Left colon (tissue), 2 donors: ENCODE data around the gene TBXAS1. TPM values are rescaled to one million over a fixed set of nuclear protein-coding genes. Genes with fewer than 3 reads are reported as not detected.

Experiments used
- ATAC-seq: fragments of 200-7000 bp; cut with Tn5 transposase; one replicate; pipeline ENCODE4 v1.9.1; 2020; ENCODE audit warnings: mild to moderate bottlenecking, moderate library complexity
- DNase-seq, 2 donors: peaks; one replicate each; pipeline ENCODE4 v3.0.0-alpha.2; 2020
- intact Hi-C, 2 donors: fragments of 100-400 bp; cut with DNase I in 1 of 2; cut with micrococcal nuclease in 1 of 2; formaldehyde crosslinking; loops; one replicate each; pipeline versions ENCODE4 v1.11.2 to v1.14.0; 2022; cut with DNase I, micrococcal nuclease
- total RNA-seq, 2 donors: library from RNA; stranded (reverse); fragmentation: NEBNext Ultra II Directional; extraction: Animal tissue kit (Norgen Biotek cat#: 25700); gene quantifications; one replicate each; pipeline ENCODE4 v1.2.1, GENCODE V29; 2021
- donor health status: DM: no; HTN: no; CAD: no.
- donor health status: DM: yes; HTN: yes; CAD: no.

Gene TBXAS1
- total RNA-seq, 2 donors from 2014 or later, result 8.4 to 10.3 TPM

DNA sequence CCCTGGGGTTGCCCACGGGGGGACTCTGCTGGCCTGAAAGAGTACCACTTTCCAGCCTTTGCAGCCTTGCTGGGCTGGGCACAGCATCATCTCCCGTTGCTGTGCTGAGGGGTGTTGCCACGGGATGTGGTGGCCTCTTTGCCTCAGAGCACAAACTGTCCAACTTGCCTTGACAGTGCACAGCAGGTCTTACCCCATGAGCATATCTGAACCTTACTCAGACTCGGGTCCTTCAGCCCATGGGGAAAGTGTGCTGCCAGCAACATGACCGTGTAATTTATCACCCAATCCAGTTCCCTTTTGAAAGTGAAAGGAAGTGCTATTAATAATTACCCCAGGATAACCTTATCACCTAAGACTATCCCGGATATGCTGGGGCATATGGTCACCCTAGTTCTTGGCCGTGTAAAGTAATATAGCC lies 46.8 kb downstream of the TBXAS1 start:
- intact Hi-C loops, result no loop called here
- ATAC-seq (no peak), DNase-seq (no peak)

DNA sequence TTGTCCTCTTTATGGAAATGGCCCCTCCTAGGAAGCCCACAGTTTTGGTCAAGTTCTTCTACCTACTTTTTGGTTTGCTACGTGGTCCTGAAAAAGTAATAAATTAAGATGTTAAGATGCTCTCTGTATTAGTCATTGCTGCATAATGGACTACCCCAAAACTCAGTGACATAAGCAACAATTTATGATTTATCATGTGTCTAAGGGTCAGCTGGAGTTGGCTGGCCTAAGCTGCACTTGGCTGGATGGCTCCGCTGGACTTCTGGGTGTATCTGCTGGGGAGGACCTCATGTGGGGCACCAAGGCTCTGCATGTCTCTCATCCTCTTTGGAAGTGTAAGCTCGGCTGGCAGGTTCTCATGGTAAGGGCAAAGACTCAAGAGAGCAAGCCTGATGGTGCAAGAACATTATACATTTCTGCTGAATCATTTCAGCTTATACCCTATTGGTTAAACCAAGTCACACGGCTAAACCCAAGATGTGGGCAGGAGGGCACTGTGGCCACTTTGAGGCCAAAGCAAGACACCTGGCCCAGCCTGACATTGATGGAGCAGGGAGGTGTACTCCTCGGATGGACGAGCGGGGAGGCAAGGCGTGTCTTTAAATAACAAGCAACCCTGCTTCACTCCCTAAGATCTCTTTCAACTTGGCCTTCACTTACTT lies 47.7 kb downstream of the TBXAS1 start:
- ATAC-seq, result no peak
- no peak for DNase-seq
- intact Hi-C loops, result no loop called here

DNA sequence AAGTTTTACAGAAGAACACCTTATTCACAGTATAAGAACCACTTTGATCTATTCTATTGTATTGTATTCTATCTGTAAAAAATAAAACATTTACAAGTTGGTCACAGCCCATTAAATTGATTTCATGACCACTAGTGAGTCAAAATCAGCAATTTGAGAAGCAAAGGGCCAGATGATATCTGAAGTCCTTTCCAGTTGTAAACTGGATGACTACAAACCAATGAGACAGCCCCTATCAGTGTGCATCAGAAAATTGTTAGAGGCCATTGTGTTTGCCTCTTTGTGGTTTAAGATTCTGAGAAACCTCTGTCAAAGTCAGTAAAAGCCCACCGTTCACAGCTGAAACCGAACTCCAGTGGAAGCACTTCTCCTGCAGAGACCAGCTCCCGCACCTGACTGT lies 54.8 kb downstream of the TBXAS1 start:
- DNase-seq, result no peak
- ATAC-seq, result no peak
- intact Hi-C loops, result no loop called here

- ATAC-seq (no peak), DNase-seq (no peak)
- intact Hi-C loops, result no loop called here
Observed at GRCh38 chr7:139884441-139884840, 55.4 kb downstream of the TBXAS1 start.

DNA sequence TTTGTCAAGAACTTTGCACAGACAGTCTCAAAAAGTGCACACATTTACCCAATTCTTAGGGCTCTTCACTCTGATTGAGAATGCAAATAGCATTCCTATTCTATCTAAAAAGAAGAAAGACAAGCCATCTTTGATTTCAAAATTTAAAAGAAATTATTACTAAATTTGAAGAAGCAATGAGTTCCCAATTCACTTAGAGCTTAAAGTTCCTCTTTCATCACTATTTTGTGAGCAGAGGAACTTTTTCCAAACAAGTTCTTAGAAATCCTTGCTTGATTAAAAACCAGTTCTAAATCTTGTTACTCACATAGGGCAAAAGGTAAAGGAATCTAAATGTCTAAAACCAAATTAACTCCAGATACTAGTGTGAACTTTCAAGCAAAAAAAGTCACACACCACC lies 56.4 kb downstream of the TBXAS1 start:
- DNase-seq (no peak), ATAC-seq (no peak)
- intact Hi-C loops, result no loop called here

DNA sequence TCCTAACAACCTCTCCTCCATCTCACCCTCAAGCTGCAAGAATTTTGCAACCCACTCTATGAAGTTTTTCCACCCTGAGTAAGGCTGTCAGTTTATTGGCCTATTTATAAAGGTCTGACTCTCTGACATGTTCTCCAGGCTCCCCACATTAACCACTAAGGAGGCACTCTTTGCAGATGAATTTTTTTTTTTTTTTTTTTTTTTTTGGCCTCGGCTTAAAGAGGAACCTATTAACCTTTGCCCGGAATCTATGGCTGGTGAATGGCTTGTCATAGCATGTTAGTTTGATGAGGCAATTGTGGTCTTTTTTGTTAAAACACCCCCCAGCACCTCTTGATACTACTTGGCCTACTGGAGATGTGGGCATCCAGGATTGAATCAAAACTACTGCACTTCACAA lies 57.1 kb downstream of the TBXAS1 start:
- DNase-seq (no peak), ATAC-seq (peak; percentile 11)
- intact Hi-C loops, result no loop called here

GRCh38 chr7:139886899-139887298 lies 57.8 kb downstream of the TBXAS1 start:
- intact Hi-C loops, result no loop called here
- no peak for DNase-seq
- no peak for ATAC-seq

DNA sequence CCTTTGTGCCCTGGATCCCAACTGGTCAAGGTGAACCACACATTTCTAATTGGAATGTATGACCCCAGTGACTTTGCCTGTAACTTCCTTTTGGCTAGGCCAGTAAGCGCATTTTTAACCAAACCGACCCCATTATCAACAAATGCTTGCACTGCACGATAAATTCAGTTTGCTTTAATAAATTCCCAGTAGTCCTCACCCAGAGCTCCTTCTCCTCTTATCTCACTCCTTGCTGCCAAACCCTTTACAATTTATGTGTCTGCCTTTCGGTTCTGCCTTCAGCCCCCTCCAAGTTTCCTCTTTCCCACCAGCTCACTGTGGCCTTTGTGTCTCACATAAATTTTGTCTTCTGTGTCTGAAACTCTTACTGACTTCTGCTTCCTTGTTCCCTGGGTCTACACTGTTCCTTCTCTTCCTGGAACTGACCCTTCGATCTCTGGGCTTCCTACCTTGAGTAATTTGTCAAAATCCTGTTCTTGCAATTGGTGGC lies 59.0 kb downstream of the TBXAS1 start:
- intact Hi-C loops, result no loop called here
- no peak for DNase-seq
- ATAC-seq, result no peak

- ATAC-seq, result no peak
- intact Hi-C loops, result no loop called here
- DNase-seq, result no peak
Observed at GRCh38 chr7:139889186-139889871, 60.3 kb downstream of the TBXAS1 start.

DNA sequence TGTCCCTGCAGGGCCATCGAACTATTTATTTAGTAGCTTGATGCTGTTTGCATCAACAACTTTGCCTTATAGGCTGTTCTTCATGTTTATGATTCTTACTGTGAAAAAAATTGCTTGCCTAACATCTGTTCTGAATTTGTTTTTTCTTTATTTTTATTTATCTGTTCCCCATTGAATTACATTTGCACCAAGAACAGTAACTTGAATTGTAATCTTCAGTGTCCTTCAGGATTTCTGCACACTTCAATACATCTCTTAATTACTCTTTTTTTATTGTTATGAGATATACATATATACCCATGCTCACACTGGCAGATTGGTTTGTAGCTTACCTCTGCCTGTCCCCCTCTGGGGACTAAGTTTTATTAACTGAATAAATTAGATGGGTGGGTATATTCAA lies 64.4 kb downstream of the TBXAS1 start:
- intact Hi-C loops, result no loop called here
- ATAC-seq (no peak), DNase-seq (no peak)

GRCh38 chr7:139893999-139894398 lies 64.9 kb downstream of the TBXAS1 start:
- no peak for ATAC-seq
- no peak for DNase-seq
- intact Hi-C loops, result no loop called here

DNA sequence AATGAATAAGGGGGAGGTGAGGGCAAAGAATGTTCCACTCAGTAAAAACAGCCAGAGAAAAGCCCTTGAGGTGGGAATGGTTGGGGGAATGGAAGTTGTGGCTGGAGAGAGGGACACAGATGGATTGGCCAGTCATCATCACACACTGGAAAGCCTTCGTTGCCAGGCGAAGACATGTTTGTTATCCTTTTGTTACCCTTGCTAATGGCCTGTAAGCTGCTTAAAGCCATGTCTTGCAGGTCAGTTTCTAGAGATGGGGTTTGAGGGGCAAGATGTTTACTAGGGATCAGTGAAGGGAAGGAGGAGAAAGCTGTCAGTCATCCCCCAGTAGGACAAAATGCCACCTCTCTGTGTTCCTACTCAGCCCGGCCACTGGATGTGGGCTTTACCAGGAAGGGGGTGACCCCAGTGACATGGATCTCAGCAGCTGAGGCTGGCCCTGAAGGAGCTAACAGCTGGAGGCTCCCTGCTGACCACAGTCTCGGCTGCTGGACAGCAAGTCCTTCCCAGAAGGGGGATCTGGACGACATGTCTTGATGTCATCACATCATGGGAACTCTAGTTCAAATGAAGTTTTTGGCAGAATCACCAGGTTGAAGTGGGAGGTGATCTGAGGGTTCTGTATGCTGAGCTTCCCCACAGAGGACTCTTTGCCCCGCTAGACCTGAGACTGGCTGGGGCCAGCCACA lies 66.2 kb downstream of the TBXAS1 start:
- no peak for DNase-seq
- no peak for ATAC-seq
- intact Hi-C loops, result no loop called here

DNA sequence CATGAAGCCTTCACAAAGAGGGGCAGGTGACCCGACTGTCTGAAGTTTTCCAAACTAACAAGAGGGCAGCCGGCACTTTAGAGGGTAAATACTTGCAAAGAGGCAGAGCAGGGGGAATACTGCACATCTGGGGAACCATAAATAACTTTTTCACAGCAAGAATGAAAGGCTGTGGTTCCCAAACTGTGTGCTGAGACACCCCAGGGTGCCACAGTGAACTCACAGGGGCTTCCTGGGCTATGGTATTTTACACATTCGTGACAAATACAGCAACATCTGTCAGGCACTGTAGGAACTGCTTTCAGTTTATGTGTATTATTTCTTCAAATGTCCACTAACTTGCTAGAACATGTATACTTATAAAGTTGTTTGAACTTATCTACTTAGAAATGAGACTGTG lies 67.2 kb downstream of the TBXAS1 start:
- no peak for DNase-seq
- intact Hi-C loops, result no loop called here
- ATAC-seq, result no peak

DNA sequence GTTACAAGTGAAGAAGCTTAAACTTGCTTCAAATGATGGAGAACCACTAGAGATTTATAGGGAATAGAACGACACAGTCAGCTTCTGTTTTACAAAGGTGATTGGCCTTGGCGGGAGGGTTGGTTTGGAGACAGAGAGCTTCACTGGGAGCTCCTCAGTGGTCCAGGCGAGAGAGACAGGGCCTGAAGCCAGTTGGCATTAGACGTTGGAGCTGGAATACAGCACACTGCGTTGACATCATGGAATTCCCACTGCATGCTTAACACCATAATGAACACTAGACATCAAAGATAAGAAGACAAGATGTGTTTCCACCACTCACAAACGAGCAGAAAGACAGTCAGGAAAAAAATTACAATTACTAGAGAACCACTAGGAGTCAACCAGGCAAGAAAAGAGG lies 67.8 kb downstream of the TBXAS1 start:
- no peak for ATAC-seq
- intact Hi-C loops, result no loop called here
- DNase-seq, result no peak

GRCh38 chr7:139897422-139898090 lies 68.5 kb downstream of the TBXAS1 start:
- no peak for DNase-seq
- ATAC-seq, result no peak
- intact Hi-C loops, result no loop called here

- ATAC-seq (no peak), DNase-seq (no peak)
- intact Hi-C loops, result no loop called here
Observed at GRCh38 chr7:139898483-139898882, 69.4 kb downstream of the TBXAS1 start.

- no peak for ATAC-seq
- intact Hi-C loops, result no loop called here
Observed at GRCh38 chr7:139899328-139899955, 70.4 kb downstream of the TBXAS1 start.

GRCh38 chr7:139900326-139900725 lies 71.3 kb downstream of the TBXAS1 start:
- ATAC-seq (no peak), DNase-seq (no peak)
- intact Hi-C loops, result no loop called here

More at GRCh38 chr7:139899328-139899955, 70.4 kb downstream of the TBXAS1 start:
- no peak for DNase-seq
